Choroid plexus epithelial cell (primary cell): ENCODE results near the gene GPRASP3.

ENCODE experiments used
- DNase-seq: peaks from one replicate; pipeline ENCODE4 v3.0.0-alpha.2; 2010; ENCODE audit warnings: low read depth
- H3K4me3 ChIP-seq: 2 replicates; pipeline ENCODE4 v1.5.1; 2011; ENCODE audit warnings: low read depth, mild to moderate bottlenecking, control low read depth, low read length, moderate library complexity
- CTCF ChIP-seq: conservative IDR thresholded peaks from 2 replicates; pipeline ENCODE4 v1.5.1; 2011; ENCODE audit warnings: low read depth, mild to moderate bottlenecking, control low read depth, inconsistent platforms, low read length, moderate library complexity

GPRASP3 gene

GRCh38 chrX:102765217-102765616 lies 44.7 kb downstream of the GPRASP3 start:
- no peak for TF ChIP-seq CTCF
- no peak overlapping the region for H3K4me3 ChIP-seq
- DNase-seq = peak; percentile 19

GRCh38 chrX:102765809-102766208 lies 45.3 kb downstream of the GPRASP3 start:
- H3K4me3 ChIP-seq = no peak overlapping the region
- TF ChIP-seq CTCF = no peak
- peak; percentile 7 for DNase-seq

GRCh38 chrX:102767287-102767686 lies 46.7 kb downstream of the GPRASP3 start:
- no peak for TF ChIP-seq CTCF
- DNase-seq = no peak
- no peak overlapping the region for H3K4me3 ChIP-seq

- peak; percentile 91 for DNase-seq
- peak overlapping the region; percentile 79 for H3K4me3 ChIP-seq
- TF ChIP-seq CTCF = no peak
Measured at GRCh38 chrX:102768987-102769761, 48.6 kb downstream of the GPRASP3 start.
